Gastrocnemius medialis (tissue), 4 donors: ENCODE data around the gene TDRD12.

Source experiments
- CTCF ChIP-seq, 5 experiments: fragments of 450-650 bp in 3 of 5; fragments of 200-600 bp in 2 of 5; sonication (generic) in 2 of 5; IDR thresholded peaks in 4 of 5; conservative IDR thresholded peaks in 1 of 5; 1 replicate in 4 of 5; 2 replicates in 1 of 5; pipeline ENCODE4 v1.5.1; 2016 to 2019; ENCODE audit warnings: antibody characterized with exemption in 5 of 5, mild to moderate bottlenecking in 3 of 5, moderate library complexity in 3 of 5
- POLR2A ChIP-seq, 2 donors: fragments of 450-650 bp; IDR thresholded peaks; one replicate each; pipeline ENCODE4 v1.6.1; 2017; ENCODE audit warnings: antibody characterized with exemption in 2 of 2, mild to moderate bottlenecking in 2 of 2, moderate library complexity in 2 of 2

DNA sequence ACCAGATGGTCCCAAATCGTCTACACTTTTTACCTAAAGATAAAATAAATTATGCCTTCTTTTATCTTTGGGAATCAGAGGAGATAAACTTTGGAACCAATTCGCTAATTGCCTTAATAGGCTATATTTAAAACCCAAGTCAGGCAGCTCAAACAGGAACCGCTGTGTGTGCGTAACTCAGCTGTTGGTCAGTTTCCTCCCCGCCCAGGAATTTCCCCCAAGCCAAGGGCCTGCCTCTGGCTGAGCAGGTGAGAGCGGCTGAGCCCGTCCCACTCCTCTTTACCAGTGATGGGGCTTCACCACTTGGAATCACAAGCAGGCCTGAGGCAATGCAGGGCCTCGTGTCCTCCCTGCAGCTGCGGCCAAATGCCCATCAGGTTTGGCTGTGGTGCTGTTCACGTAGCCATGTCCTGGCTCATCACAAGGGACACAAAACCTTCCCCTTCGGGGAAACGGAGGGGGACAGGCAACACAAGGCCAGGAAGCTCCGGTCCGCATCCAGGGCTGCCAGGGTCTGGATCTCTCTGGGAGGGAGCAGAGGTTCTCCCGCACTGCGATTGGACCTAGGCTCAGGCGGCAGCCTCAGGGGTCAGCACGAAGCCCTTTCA, 150.5 kb downstream of the TDRD12 start:
- no peak for TF ChIP-seq CTCF (IDR thresholded peaks at IDR 0.05 in 4 of 5, conservative IDR thresholded peaks at IDR 0.05 in 1 of 5)
- TF ChIP-seq POLR2A (IDR thresholded peaks at IDR 0.05): no peak
